ENCODE data around the gene GSN. TPM values are rescaled to one million over a fixed set of nuclear protein-coding genes. Genes with fewer than 3 reads are reported as not detected.

The GSN gene
- total and polyA plus RNA-seq, 9 of the 15 experiments (the other 6 are each of a cell fraction or from before 2014, with no cell fraction given): 0.39 to 16.6 (median 8.2) TPM

DNA sequence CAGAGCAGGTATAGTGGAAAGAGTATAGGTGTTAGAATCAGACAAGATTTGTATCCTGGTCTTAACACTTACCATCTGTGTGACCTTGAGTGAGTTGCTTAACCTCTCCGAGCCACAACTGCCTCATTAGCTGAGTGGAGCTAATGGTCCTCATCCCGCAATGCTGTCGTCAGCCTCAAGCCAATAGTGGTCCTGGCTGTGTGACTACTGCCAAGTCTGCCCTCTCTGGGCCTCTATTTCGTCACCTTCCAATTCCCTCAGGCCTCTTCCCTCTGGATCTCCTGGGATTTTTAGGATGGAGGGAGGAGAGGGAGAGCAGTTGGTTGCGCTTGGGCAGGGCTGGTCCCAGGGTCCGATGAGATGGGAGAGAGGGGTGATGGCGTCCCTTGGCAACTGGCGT, 60.5 kb downstream of the GSN start:
- H3K79me2 ChIP-seq (ENCODE audit: control insufficient read depth, insufficient read depth, low read length): no peaks in the 10 kb centered on the region
- ATAC-seq (no peak), FAIRE-seq (no peak), DNase-seq (ENCODE audit: extremely low read depth in 1 of 4, low spot score in 3 of 4) (no peak)
- peaks cover under 1 to 8% of the 10 kb centered on the region in 2 experiments; a peak in 3 of 5 replicates for H3K4me1 ChIP-seq (replicated peaks in 1 of 2; ENCODE audit: control insufficient read depth in 2 of 2, insufficient read depth in 2 of 2, low read length in 2 of 2)
- no peak overlapping the region for H3K27ac ChIP-seq (ENCODE audit: extremely low read depth, low read depth, low read length)
- CTCF ChIA-PET (ENCODE audit: low intra/inter-chr PET ratio): no interaction called here
- no peaks in the 10 kb centered on the region; the same call in 2 of the 3 replicates for H3K36me3 ChIP-seq (ENCODE audit: control insufficient read depth, insufficient read depth, low read length)
- no TSS peak for BruUV-seq (replicated peaks)
- no peak overlapping the region for H2AFZ ChIP-seq (ENCODE audit: low read depth, low read length)
- no peaks in the 10 kb centered on the region for H4K20me1 ChIP-seq (replicated peaks; ENCODE audit: control insufficient read depth, insufficient read depth, low read length)
- H3K27me3 ChIP-seq (ENCODE audit: control insufficient read depth in 2 of 2, insufficient read depth in 2 of 2, low read length in 2 of 2): no peaks in the 10 kb centered on the region
- no peak overlapping the region for H3K4me2 ChIP-seq (ENCODE audit: insufficient read depth, low read length)
- H3K9me1 ChIP-seq (ENCODE audit: control insufficient read depth, insufficient read depth, low read length): no peaks in the 10 kb centered on the region
- intact Hi-C loops (cut with micrococcal nuclease): loop anchor here (10.0 kb wide), 1 partner anchor 584 kb away; no protein-coding TSS in a partner anchor
- no peak overlapping the region for H3K9ac ChIP-seq (ENCODE audit: insufficient read depth in 1 of 2, low read depth in 2 of 2, low read length in 2 of 2)
- POLR2A ChIA-PET: no interaction called here
- H3K9me3 ChIP-seq (replicated peaks; ENCODE audit: control insufficient read depth, insufficient read depth, low read depth, low read length): no peaks in the 10 kb centered on the region
- no peak overlapping the region for H3K4me3 ChIP-seq
- TF ChIP-seq TEAD1 (CRISPR knock-in tag; IDR thresholded peaks at IDR 0.05) (no peak), KDM2B (CRISPR knock-in tag; IDR thresholded peaks at IDR 0.05) (no peak), ZFP1 (CRISPR knock-in tag; IDR thresholded peaks at IDR 0.05) (no peak), PCBP1 (IDR thresholded peaks at IDR 0.05; ENCODE audit: low read depth, low read length, poor library complexity, severe bottlenecking) (no peak), SIN3A (IDR thresholded peaks at IDR 0.05; ENCODE audit: borderline replicate concordance in 2 of 2, control insufficient read depth in 1 of 2, low read depth in 2 of 2, low read length in 2 of 2) (no peak), HNRNPLL (IDR thresholded peaks at IDR 0.05; ENCODE audit: low read depth, low read length, poor library complexity, severe bottlenecking) (no peak)
- in situ Hi-C loops (cut with MboI): no loop called here
- 57% methylated on average over 7 of the region's 8 CpGs for WGBS (ENCODE audit: insufficient coverage, low coverage, missing lambda C conversion rate)

All from K562 (cell line).